ENCODE results near the gene VEGFA. TPM values are rescaled to one million over a fixed set of nuclear protein-coding genes. Genes with fewer than 3 reads are reported as not detected.
"Not testable (repeated sequence)": the region's sequence is repeated elsewhere in the genome, so short reads cannot be mapped to it uniquely, and the experiment has no call there.

The VEGFA gene
- total RNA-seq, 6 donors from 2014 or later: 129 to 564 (median 261) TPM

- H3K4me1 ChIP-seq: peaks cover 9 to 31% (median 17%) of the 10 kb centered on the region in 4 donors
- ATAC-seq (ENCODE audit: low FRiP score in 2 of 2) (no peak), DNase-seq (no peak)
- no peaks in the 10 kb centered on the region for H3K9me3 ChIP-seq
- H3K27me3 ChIP-seq: no peaks in the 10 kb centered on the region
- H3K4me3 ChIP-seq: no peak overlapping the region
- H3K27ac ChIP-seq: no peak overlapping the region
- 41 to 45% methylated on average over 2 of the region's 2 CpGs for WGBS, 2 donors
- TF ChIP-seq POLR2A (IDR thresholded peaks at IDR 0.05) (no peak), CTCF (IDR thresholded peaks at IDR 0.05) (no peak), POLR2AphosphoS5 (IDR thresholded peaks at IDR 0.05) (no peak), EP300 (IDR thresholded peaks at IDR 0.05) (no peak)
- no peaks in the 10 kb centered on the region for H3K36me3 ChIP-seq
These were observed 44.9 kb downstream of the VEGFA start for GRCh38 chr6:43814865-43815264.

- no peak overlapping the region for H3K27ac ChIP-seq
- ATAC-seq (ENCODE audit: low FRiP score in 2 of 2): peak in 1 of 2 donors; percentile 60
- WGBS, 2 donors: 37 to 57% methylated on average over 4 of the region's 4 CpGs
These were observed 47.2 kb downstream of the VEGFA start for GRCh38 chr6:43817192-43817591.

GRCh38 chr6:43818973-43819372, 49.0 kb downstream of the VEGFA start:
- not testable (repeated sequence) for H3K9me3 ChIP-seq; ATAC-seq (ENCODE audit: low FRiP score in 2 of 2); H3K4me3 ChIP-seq; H3K36me3 ChIP-seq; H3K27me3 ChIP-seq; H3K27ac ChIP-seq
- DNase-seq: peak in 1 of 2 donors; percentile 55
- H3K4me1 ChIP-seq: peaks cover 3 to 20% (median 7%) of the 10 kb centered on the region in 4 donors
- 73 to 86% methylated on average over 9 of the region's 9 CpGs for WGBS, 2 donors

More at GRCh38 chr6:43817192-43817591, 47.2 kb downstream of the VEGFA start:
- TF ChIP-seq POLR2AphosphoS5 (IDR thresholded peaks at IDR 0.05): no peak
- peak in 2 of 6 experiments; percentile 23 to 31 for TF ChIP-seq CTCF (IDR thresholded peaks at IDR 0.05)
- no peak for TF ChIP-seq POLR2A (IDR thresholded peaks at IDR 0.05)
- TF ChIP-seq EP300 (IDR thresholded peaks at IDR 0.05): no peak
- no peaks in the 10 kb centered on the region for H3K27me3 ChIP-seq
- H3K36me3 ChIP-seq: no peaks in the 10 kb centered on the region
- peak in 1 of 2 donors; percentile 54 for DNase-seq
- H3K4me3 ChIP-seq: no peak overlapping the region
- H3K4me1 ChIP-seq: peaks cover 9 to 31% (median 17%) of the 10 kb centered on the region in 4 donors
- no peaks in the 10 kb centered on the region for H3K9me3 ChIP-seq

GRCh38 chr6:43819958-43820357, 49.9 kb downstream of the VEGFA start:
- Histone ChIP-seq H3K4me3 (no peak overlapping the region), H3K36me3 (no peaks in the 10 kb centered on the region), H3K27ac (no peak overlapping the region), H3K4me1 (peaks cover under 1 to 18% (median 11%) of the 10 kb centered on the region in 4 donors), H3K27me3 (no peaks in the 10 kb centered on the region), H3K9me3 (no peaks in the 10 kb centered on the region)
- no peak for TF ChIP-seq POLR2A (IDR thresholded peaks at IDR 0.05)
- no peak for TF ChIP-seq EP300 (IDR thresholded peaks at IDR 0.05)
- TF ChIP-seq CTCF (IDR thresholded peaks at IDR 0.05): no peak
- TF ChIP-seq POLR2AphosphoS5 (IDR thresholded peaks at IDR 0.05): no peak
- 78 to 80% methylated on average over 5 of the region's 5 CpGs for WGBS, 2 donors
- DNase-seq (no peak), ATAC-seq (ENCODE audit: low FRiP score in 2 of 2) (no peak)

- Histone ChIP-seq H3K4me3 (no peak overlapping the region), H3K27ac (no peak overlapping the region), H3K9me3 (no peaks in the 10 kb centered on the region), H3K36me3 (no peaks in the 10 kb centered on the region), H3K27me3 (no peaks in the 10 kb centered on the region), H3K4me1 (peaks cover 3 to 24% (median 16%) of the 10 kb centered on the region in 4 donors)
- WGBS, 2 donors: 90 to 92% methylated on average over 6 of the region's 6 CpGs
- ATAC-seq (ENCODE audit: low FRiP score in 2 of 2) (no peak), DNase-seq (no peak)
- TF ChIP-seq CTCF (IDR thresholded peaks at IDR 0.05) (no peak), EP300 (IDR thresholded peaks at IDR 0.05) (no peak), POLR2AphosphoS5 (IDR thresholded peaks at IDR 0.05) (no peak), POLR2A (IDR thresholded peaks at IDR 0.05) (no peak)
These were observed 50.5 kb downstream of the VEGFA start for GRCh38 chr6:43820486-43820885.
